H1 (cell line): ENCODE data around the gene GLB1L2. TPM values are rescaled to one million over a fixed set of nuclear protein-coding genes. Genes with fewer than 3 reads are reported as not detected.

Experiments
- CTCF ChIA-PET: fragments of 300-600 bp; sonication (Branson Sonifier 250); formaldehyde crosslinking; loops from one replicate; lab custom pipeline; 2021; ENCODE audit not compliant: partially characterized antibody; lab: Charles Lee
- POLR2A ChIA-PET: fragments of 300-600 bp; sonication (Branson Sonifier 250); formaldehyde crosslinking; loops from one replicate; lab custom pipeline; 2021; ENCODE audit warnings: inconsistent platforms; ENCODE audit not compliant: partially characterized antibody; lab: Charles Lee
- DNase-seq, 2 experiments: peaks; one replicate each; pipeline versions ENCODE4 v3.0.0 to v3.0.0-alpha.2; 2010 to 2022; ENCODE audit warnings: low spot score in 2 of 2, low read depth in 1 of 2, mixed read lengths in 1 of 2
- FAIRE-seq: peaks from 2 replicates; lab custom pipeline; 2011; peaks lifted over from hg19 to GRCh38; lab: Jason Lieb, UNC
- H2AFZ ChIP-seq: 2 replicates; pipeline ENCODE4 v1.8.1; 2012; ENCODE audit warnings: low read length, inconsistent platforms
- H2AK5ac ChIP-seq: 2 replicates; pipeline ENCODE4 v1.6.1; 2013; ENCODE audit warnings: low read depth, low read length
- H2BK120ac ChIP-seq: replicated peaks from 2 replicates; pipeline ENCODE3; 2013; ENCODE audit warnings: low read depth, low read length, inconsistent platforms
- H2BK12ac ChIP-seq: 2 replicates; pipeline ENCODE4 v1.6.1; 2013; ENCODE audit warnings: low read depth, low read length
- H2BK15ac ChIP-seq: 2 replicates; pipeline ENCODE4 v1.6.1; 2013; ENCODE audit warnings: low read length
- H2BK20ac ChIP-seq: 2 replicates; pipeline ENCODE4 v1.6.1; 2013; ENCODE audit warnings: low read length
- H2BK5ac ChIP-seq: 2 replicates; pipeline ENCODE4 v1.6.1; 2013; ENCODE audit warnings: low read depth, low read length
- H3K14ac ChIP-seq: 2 replicates; pipeline ENCODE4 v1.6.1; 2013; ENCODE audit warnings: inconsistent platforms; ENCODE audit not compliant: insufficient read length
- H3K18ac ChIP-seq: 2 replicates; pipeline ENCODE4 v1.6.1; 2013; ENCODE audit warnings: low read length; ENCODE audit errors: extremely low read depth
- H3K23ac ChIP-seq: 2 replicates; pipeline ENCODE4 v1.6.1; 2013; ENCODE audit warnings: inconsistent platforms; ENCODE audit not compliant: insufficient read length
- H3K23me2 ChIP-seq: 2 replicates; pipeline ENCODE4 v1.6.1; 2013; ENCODE audit warnings: low read depth, low read length
- H3K27ac ChIP-seq: 2 replicates; pipeline ENCODE4 v1.6.1; 2011; ENCODE audit warnings: low read depth, low read length, inconsistent platforms
- H3K27me3 ChIP-seq, 4 experiments: replicated peaks in 1 of 4; 1 replicate in 1 of 4; 2 replicates in 3 of 4; pipeline versions ENCODE4 v1.6.1 to v1.8.1; 2011 to 2013; ENCODE audit warnings: low read length in 3 of 4, mild to moderate bottlenecking in 3 of 4, inconsistent platforms in 2 of 4, mixed read lengths in 2 of 4, moderate library complexity in 1 of 4; ENCODE audit not compliant: control insufficient read depth in 3 of 4, insufficient read depth in 3 of 4; ENCODE audit errors: extremely low read depth in 1 of 4
- H3K36me3 ChIP-seq, 4 experiments: 2 replicates each; pipeline versions ENCODE4 v1.6.1 to v1.8.1; 2011 to 2013; ENCODE audit warnings: mild to moderate bottlenecking in 4 of 4, low read length in 3 of 4, moderate library complexity in 2 of 4, control low read depth in 1 of 4, inconsistent platforms in 1 of 4; ENCODE audit not compliant: insufficient read depth in 4 of 4, control insufficient read depth in 2 of 4
- H3K4ac ChIP-seq: replicated peaks from 2 replicates; pipeline ENCODE3; 2013; ENCODE audit warnings: low read length, low read depth, mixed read lengths, inconsistent platforms; ENCODE audit not compliant: insufficient read length
- H3K4me1 ChIP-seq, 4 experiments: replicated peaks in 1 of 4; 1 replicate in 1 of 4; 2 replicates in 3 of 4; pipeline versions ENCODE4 v1.6.1 to v1.8.1; 2011 to 2013; ENCODE audit warnings: low read length in 3 of 4, inconsistent platforms in 2 of 4, mixed read lengths in 1 of 4; ENCODE audit not compliant: insufficient read depth in 4 of 4, control insufficient read depth in 3 of 4
- H3K4me2 ChIP-seq, 2 experiments: 2 replicates each; pipeline versions ENCODE4 v1.6.1 to v1.8.1; 2011 to 2013; ENCODE audit warnings: low read depth in 2 of 2, low read length in 2 of 2, control low read depth in 1 of 2, inconsistent platforms in 1 of 2, mild to moderate bottlenecking in 1 of 2; ENCODE audit not compliant: insufficient read depth in 1 of 2
- H3K4me3 ChIP-seq, 4 experiments: fragments of 200-600, 300-600 bp in 1 of 4; sonication (generic), shearing (Covaris generic), sonication (Bioruptor Twin) in 1 of 4; 2 replicates each; pipeline versions ENCODE4 v1.5.1 to v1.8.1; 2011 to 2016; ENCODE audit warnings: low read length in 4 of 4, low read depth in 3 of 4, control low read depth in 2 of 4, inconsistent platforms in 2 of 4, mild to moderate bottlenecking in 2 of 4, mixed read lengths in 1 of 4, moderate library complexity in 1 of 4; ENCODE audit not compliant: insufficient read depth in 2 of 4; ENCODE audit errors: extremely low read depth in 1 of 4
- H3K56ac ChIP-seq: replicated peaks from 2 replicates; pipeline ENCODE3; 2013; ENCODE audit warnings: low read depth, mild to moderate bottlenecking, mixed read lengths, low read length, inconsistent platforms; ENCODE audit not compliant: insufficient read length
- H3K79me1 ChIP-seq: 2 replicates; pipeline ENCODE4 v1.6.1; 2013; ENCODE audit warnings: low read depth, low read length, control low read depth
- H3K79me2 ChIP-seq, 2 experiments: 2 replicates each; pipeline versions ENCODE4 v1.6.1 to v1.8.1; 2012 to 2013; ENCODE audit warnings: low read length in 2 of 2, mild to moderate bottlenecking in 2 of 2, inconsistent platforms in 1 of 2; ENCODE audit not compliant: insufficient read depth in 2 of 2, control insufficient read depth in 1 of 2
- H3K9ac ChIP-seq, 4 experiments: replicated peaks in 1 of 4; 1 replicate in 1 of 4; 2 replicates in 3 of 4; pipeline versions ENCODE4 v1.6.1 to v1.8.1; 2011 to 2013; ENCODE audit warnings: low read depth in 3 of 4, low read length in 3 of 4, control low read depth in 2 of 4, mild to moderate bottlenecking in 2 of 4, moderate library complexity in 2 of 4, inconsistent platforms in 1 of 4; ENCODE audit errors: extremely low read depth in 1 of 4
- H3K9me3 ChIP-seq, 2 experiments: 2 replicates each; pipeline versions ENCODE4 v1.6.1 to v1.8.1; 2012 to 2013; ENCODE audit warnings: mild to moderate bottlenecking in 2 of 2, moderate library complexity in 2 of 2, control low read depth in 1 of 2, inconsistent platforms in 1 of 2, low read depth in 1 of 2, low read length in 1 of 2, mixed read lengths in 1 of 2; ENCODE audit not compliant: insufficient read depth in 2 of 2
- H4K20me1 ChIP-seq, 2 experiments: replicated peaks in 1 of 2; 2 replicates each; pipeline versions ENCODE3 to v1.8.1; 2011 to 2013; ENCODE audit warnings: inconsistent platforms in 2 of 2, low read length in 2 of 2, mild to moderate bottlenecking in 1 of 2; ENCODE audit not compliant: insufficient read depth in 2 of 2, control insufficient read depth in 1 of 2
- H4K5ac ChIP-seq: 2 replicates; pipeline ENCODE4 v1.6.1; 2013; ENCODE audit warnings: low read length, low read depth, mixed read lengths, inconsistent platforms; ENCODE audit not compliant: insufficient read length
- H4K8ac ChIP-seq: 2 replicates; pipeline ENCODE4 v1.8.0; 2013; ENCODE audit warnings: mild to moderate bottlenecking, moderate library complexity, low read length, inconsistent platforms; ENCODE audit not compliant: insufficient read depth; ENCODE audit errors: extremely low read depth
- H4K91ac ChIP-seq: replicated peaks from 2 replicates; pipeline ENCODE3; 2013; ENCODE audit warnings: low read length, mixed read lengths, inconsistent platforms; ENCODE audit not compliant: insufficient read length
- EGR1 ChIP-seq: IDR thresholded peaks from 2 replicates; pipeline ENCODE4 v1.6.1; 2011; ENCODE audit warnings: low read depth, low read length, borderline replicate concordance
- NANOG ChIP-seq: IDR thresholded peaks from 2 replicates; pipeline ENCODE4 v1.6.1; 2011; ENCODE audit warnings: low read length, low read depth, mild to moderate bottlenecking, inconsistent platforms; ENCODE audit not compliant: insufficient read depth, poor library complexity, severe bottlenecking
- WGBS, 2 experiments: shearing (Covaris generic) in 1 of 2; methylation state at CpG; one replicate each; pipeline versions ENCODE4 v1.1.6 to v1.1.7; 2013 to 2015; ENCODE audit warnings: low lambda C conversion rate in 2 of 2, mixed read lengths in 2 of 2, inconsistent platforms in 1 of 2, low coverage in 1 of 2, missing lambda C conversion rate in 1 of 2; ENCODE audit not compliant: insufficient replicate concordance in 2 of 2, insufficient coverage in 1 of 2, insufficient read length in 1 of 2; ENCODE audit errors: extremely low coverage in 1 of 2, missing lambda C conversion rate in 1 of 2; 5-methylcytosine and 5-hydroxymethylcytosine counted together
- polyA plus RNA-seq, 7 experiments: library from polyadenylated mRNA; depleted of rRNA in 3 of 7; stranded (reverse) in 5 of 7; unstranded in 2 of 7; fragments of >200 nt in 5 of 7; fragments of 200-250 nt in 2 of 7; gene quantifications; 1 replicate in 5 of 7; 2 replicates in 1 of 7; 4 replicates in 1 of 7; pipeline versions ENCODE4 v1.2.1 to v1.2.3, GENCODE V29; 2011 to 2013; ENCODE audit warnings: missing spikeins in 2 of 7, mixed read lengths in 2 of 7
- total RNA-seq: library from RNA; stranded (reverse); fragmentation: NEBNext Ultra II Directional; extraction: Animal tissue kit (Norgen Biotek cat#: 25700); gene quantifications from 2 replicates; pipeline ENCODE4 v1.2.1, GENCODE V29; 2021

The GLB1L2 gene
- total and polyA plus RNA-seq, 2 of the 8 experiments (the other 6 are each of a cell fraction or from before 2014, with no cell fraction given): 4.4 to 7.9 TPM

- H3K36me3 ChIP-seq: no peaks in the 10 kb centered on the region; a peak in 1 of 8 replicates
- no peak overlapping the region for H3K14ac ChIP-seq
- peaks cover 5 to 56% of the 10 kb centered on the region in 2 experiments; a peak in 2 of 4 replicates for H3K79me2 ChIP-seq
- H2BK12ac ChIP-seq: no peak overlapping the region
- H2BK15ac ChIP-seq: no peak overlapping the region
- no peak overlapping the region for H3K9ac ChIP-seq
- no peak overlapping the region for H2BK120ac ChIP-seq
- no peak overlapping the region for H3K4me3 ChIP-seq
- no peak overlapping the region for H2BK5ac ChIP-seq
- TF ChIP-seq NANOG (no peak), EGR1 (no peak)
- H3K27me3 ChIP-seq: peaks cover 0 to 3% (median 1%) of the 10 kb centered on the region in 4 experiments; a peak in 2 of 7 replicates
- no peak overlapping the region for H2AK5ac ChIP-seq
- no peak for DNase-seq
- H4K91ac ChIP-seq: no peak overlapping the region
- no peak overlapping the region for H3K23ac ChIP-seq
- no peak overlapping the region for H4K5ac ChIP-seq
- peaks cover 18 to 26% of the 10 kb centered on the region in 2 experiments for H4K20me1 ChIP-seq
- H3K27ac ChIP-seq: no peak overlapping the region
- no peak overlapping the region for H2AFZ ChIP-seq
- ChIA-PET CTCF (interaction anchor here (1.0 to 2.3 kb wide), 4 partner anchors 12 to 145 kb away, joined by 3 to 14 read pairs (median 4); no protein-coding TSS in a partner anchor), POLR2A (interaction anchor here (1.0 kb wide), 1 partner anchor 19 kb away, joined by 3 read pairs; no protein-coding TSS in a partner anchor)
- H3K9me3 ChIP-seq: no peaks in the 10 kb centered on the region
- H4K8ac ChIP-seq: no peak overlapping the region
- H3K56ac ChIP-seq: no peak overlapping the region
- peaks cover 4 to 18% (median 14%) of the 10 kb centered on the region in 4 experiments; a peak in 6 of 7 replicates for H3K4me1 ChIP-seq
- no peak overlapping the region for H3K4me2 ChIP-seq
- H2BK20ac ChIP-seq: no peak overlapping the region
- peaks cover 21% of the 10 kb centered on the region for H3K79me1 ChIP-seq
- 91% methylated on average over 11 of the region's 11 CpGs; no CpG with 5 or more reads in 1 of the 2 experiments for WGBS, 2 experiments
- FAIRE-seq: no peak
- H3K23me2 ChIP-seq: peaks cover 5% of the 10 kb centered on the region; the same call in 1 of the 2 replicates
- H3K18ac ChIP-seq: no peak overlapping the region
- no peak overlapping the region for H3K4ac ChIP-seq
These were observed 74.7 kb downstream of the GLB1L2 start for GRCh38 chr11:134406264-134407185.
